CD14-positive monocyte (primary cell): ENCODE results near the gene WASHC2C. TPM values are rescaled to one million over a fixed set of nuclear protein-coding genes. Genes with fewer than 3 reads are reported as not detected.
A peak's percentile ranks its signal among the peaks of the same experiment; 100 is the strongest.
"Not testable (repeated sequence)": the region's sequence is repeated elsewhere in the genome, so short reads cannot be mapped to it uniquely, and the experiment has no call there.

Experiments
- DNase-seq, 3 donors: peaks; one replicate each; pipeline ENCODE4 v3.0.0-alpha.2; 2011 to 2022
- H2AFZ ChIP-seq: 2 replicates; pipeline ENCODE4 v1.6.0; 2012; ENCODE audit warnings: mild to moderate bottlenecking, low read depth, low read length, inconsistent platforms; ENCODE audit not compliant: insufficient read depth, poor library complexity, severe bottlenecking
- H3K27ac ChIP-seq, 2 donors: 1 replicate in 1 of 2; 2 replicates in 1 of 2; pipeline ENCODE4 v1.5.1; 2012 to 2013; ENCODE audit warnings: low read length in 2 of 2, control low read depth in 1 of 2, inconsistent platforms in 1 of 2, low read depth in 1 of 2, mild to moderate bottlenecking in 1 of 2
- H3K27me3 ChIP-seq, 2 donors: one replicate each; pipeline versions ENCODE4 v1.6.0 to v1.6.1; 2011 to 2013; ENCODE audit warnings: low read length in 2 of 2; ENCODE audit not compliant: control insufficient read depth in 2 of 2, insufficient read depth in 2 of 2
- H3K36me3 ChIP-seq, 2 donors: replicated peaks in 1 of 2; 1 replicate in 1 of 2; 2 replicates in 1 of 2; pipeline versions ENCODE4 v1.5.1 to v1.6.1; 2012 to 2013; ENCODE audit warnings: low read length in 2 of 2, control low read depth in 1 of 2, inconsistent platforms in 1 of 2, mild to moderate bottlenecking in 1 of 2; ENCODE audit not compliant: insufficient read depth in 2 of 2, control insufficient read depth in 1 of 2
- H3K4me1 ChIP-seq, 2 donors: 1 replicate in 1 of 2; 2 replicates in 1 of 2; pipeline versions ENCODE4 v1.5.1 to v1.6.1; 2012 to 2013; ENCODE audit warnings: low read length in 2 of 2, control low read depth in 1 of 2, inconsistent platforms in 1 of 2, mild to moderate bottlenecking in 1 of 2, moderate library complexity in 1 of 2; ENCODE audit not compliant: insufficient read depth in 2 of 2, control insufficient read depth in 1 of 2
- H3K4me2 ChIP-seq: replicated peaks from 2 replicates; pipeline ENCODE3; 2012; ENCODE audit warnings: low read length, moderate library complexity, mild to moderate bottlenecking; ENCODE audit not compliant: poor library complexity, severe bottlenecking; ENCODE audit errors: extremely low read depth
- H3K4me3 ChIP-seq, 3 experiments: fragments of 200-600 bp in 1 of 3; sonication (generic) in 1 of 3; replicated peaks in 1 of 3; 1 replicate in 2 of 3; 2 replicates in 1 of 3; pipeline ENCODE4 v1.5.1; 2011 to 2013; ENCODE audit warnings: low read length in 3 of 3, mild to moderate bottlenecking in 3 of 3, control low read depth in 2 of 3, low read depth in 2 of 3, inconsistent platforms in 1 of 3, moderate library complexity in 1 of 3
- H3K79me2 ChIP-seq: 2 replicates; pipeline ENCODE4 v1.6.0; 2012; ENCODE audit warnings: mild to moderate bottlenecking, control low read depth, inconsistent platforms, low read length, moderate library complexity; ENCODE audit not compliant: insufficient read depth
- H3K9ac ChIP-seq: 2 replicates; pipeline ENCODE4 v1.6.0; 2017; ENCODE audit warnings: low read length, mild to moderate bottlenecking; ENCODE audit not compliant: insufficient read depth, poor library complexity, severe bottlenecking
- H3K9me3 ChIP-seq, 2 donors: replicated peaks in 1 of 2; 1 replicate in 1 of 2; 2 replicates in 1 of 2; pipeline versions ENCODE4 v1.5.1 to v1.6.1; 2012 to 2013; ENCODE audit warnings: low read length in 2 of 2, control low read depth in 1 of 2; ENCODE audit not compliant: control insufficient read depth in 1 of 2, insufficient read depth in 1 of 2
- H4K20me1 ChIP-seq: 2 replicates; pipeline ENCODE4 v1.6.0; 2012; ENCODE audit warnings: mild to moderate bottlenecking, low read length, control low read depth, moderate library complexity; ENCODE audit not compliant: insufficient read depth
- H3K27ac Mint-ChIP-seq, 7 donors: one replicate each; pipeline ENCODE4 v1.8.0; 2020; ENCODE audit warnings: mild to moderate bottlenecking in 7 of 7, mixed read lengths in 7 of 7, moderate library complexity in 6 of 7, inconsistent platforms in 2 of 7
- H3K27me3 Mint-ChIP-seq, 3 donors: one replicate each; pipeline ENCODE4 v1.8.0; 2021 to 2022; ENCODE audit warnings: low read depth in 3 of 3, mild to moderate bottlenecking in 3 of 3, mixed read lengths in 3 of 3, moderate library complexity in 3 of 3, inconsistent platforms in 1 of 3
- H3K36me3 Mint-ChIP-seq, 2 donors: one replicate each; pipeline ENCODE4 v1.8.0; 2020; ENCODE audit warnings: mixed read lengths in 2 of 2, inconsistent platforms in 1 of 2, mild to moderate bottlenecking in 1 of 2
- H3K4me1 Mint-ChIP-seq: one replicate; pipeline ENCODE4 v1.8.0; 2020; ENCODE audit warnings: mild to moderate bottlenecking, mixed read lengths
- H3K4me3 Mint-ChIP-seq, 2 donors: one replicate each; pipeline ENCODE4 v1.8.0; 2020; ENCODE audit warnings: mild to moderate bottlenecking in 2 of 2, mixed read lengths in 2 of 2, moderate library complexity in 1 of 2
- H3K9me3 Mint-ChIP-seq, 7 donors: one replicate each; pipeline ENCODE4 v1.8.0; 2020 to 2022; ENCODE audit warnings: mixed read lengths in 7 of 7, mild to moderate bottlenecking in 6 of 7, moderate library complexity in 6 of 7, inconsistent platforms in 2 of 7
- WGBS: methylation state at CpG from one replicate; pipeline ENCODE4 v1.1.5; 2013; ENCODE audit warnings: missing lambda C conversion rate; ENCODE audit not compliant: insufficient coverage; 5-methylcytosine and 5-hydroxymethylcytosine counted together
- intact Hi-C, 2 donors: fragments of 100-400 bp; cut with micrococcal nuclease; formaldehyde crosslinking; loops; one replicate each; pipeline versions ENCODE4 v1.15.0 to v1.15.1; 2023
- polyA minus RNA-seq: library from RNA; depleted of rRNA, polyadenylated mRNA; stranded (reverse); fragments of >200 nt; gene quantifications from 2 replicates; pipeline ENCODE4 v1.2.3, GENCODE V29; 2012
- polyA plus RNA-seq, 3 donors: library from polyadenylated mRNA; depleted of rRNA in 1 of 3; unstranded in 2 of 3; stranded (reverse) in 1 of 3; fragments of 300-500 nt in 2 of 3; fragments of >200 nt in 1 of 3; fragmentation: Illumina TruSeq in 2 of 3; gene quantifications; 1 replicate in 2 of 3; 2 replicates in 1 of 3; pipeline ENCODE4 v1.2.3, GENCODE V29; 2012 to 2021
- total RNA-seq, 12 experiments: library from RNA in 1 of 12; stranded (reverse) in 1 of 12; fragments of 120-200 nt in 1 of 12; gene quantifications; one replicate each; pipeline ENCODE4 v1.2.4 and lab custom pipeline; 2013 to 2026; ENCODE audit warnings: mixed read lengths in 6 of 12, inconsistent platforms in 1 of 12

WASHC2C gene, protein sequence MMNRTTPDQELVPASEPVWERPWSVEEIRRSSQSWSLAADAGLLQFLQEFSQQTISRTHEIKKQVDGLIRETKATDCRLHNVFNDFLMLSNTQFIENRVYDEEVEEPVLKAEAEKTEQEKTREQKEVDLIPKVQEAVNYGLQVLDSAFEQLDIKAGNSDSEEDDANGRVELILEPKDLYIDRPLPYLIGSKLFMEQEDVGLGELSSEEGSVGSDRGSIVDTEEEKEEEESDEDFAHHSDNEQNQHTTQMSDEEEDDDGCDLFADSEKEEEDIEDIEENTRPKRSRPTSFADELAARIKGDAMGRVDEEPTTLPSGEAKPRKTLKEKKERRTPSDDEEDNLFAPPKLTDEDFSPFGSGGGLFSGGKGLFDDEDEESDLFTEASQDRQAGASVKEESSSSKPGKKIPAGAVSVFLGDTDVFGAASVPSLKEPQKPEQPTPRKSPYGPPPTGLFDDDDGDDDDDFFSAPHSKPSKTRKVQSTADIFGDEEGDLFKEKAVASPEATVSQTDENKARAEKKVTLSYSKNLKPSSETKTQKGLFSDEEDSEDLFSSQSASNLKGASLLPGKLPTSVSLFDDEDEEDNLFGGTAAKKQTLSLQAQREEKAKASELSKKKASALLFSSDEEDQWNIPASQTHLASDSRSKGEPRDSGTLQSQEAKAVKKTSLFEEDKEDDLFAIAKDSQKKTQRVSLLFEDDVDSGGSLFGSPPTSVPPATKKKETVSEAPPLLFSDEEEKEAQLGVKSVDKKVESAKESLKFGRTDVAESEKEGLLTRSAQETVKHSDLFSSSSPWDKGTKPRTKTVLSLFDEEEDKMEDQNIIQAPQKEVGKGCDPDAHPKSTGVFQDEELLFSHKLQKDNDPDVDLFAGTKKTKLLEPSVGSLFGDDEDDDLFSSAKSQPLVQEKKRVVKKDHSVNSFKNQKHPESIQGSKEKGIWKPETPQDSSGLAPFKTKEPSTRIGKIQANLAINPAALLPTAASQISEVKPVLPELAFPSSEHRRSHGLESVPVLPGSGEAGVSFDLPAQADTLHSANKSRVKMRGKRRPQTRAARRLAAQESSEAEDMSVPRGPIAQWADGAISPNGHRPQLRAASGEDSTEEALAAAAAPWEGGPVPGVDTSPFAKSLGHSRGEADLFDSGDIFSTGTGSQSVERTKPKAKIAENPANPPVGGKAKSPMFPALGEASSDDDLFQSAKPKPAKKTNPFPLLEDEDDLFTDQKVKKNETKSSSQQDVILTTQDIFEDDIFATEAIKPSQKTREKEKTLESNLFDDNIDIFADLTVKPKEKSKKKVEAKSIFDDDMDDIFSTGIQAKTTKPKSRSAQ (N-terminal part only)
- 72.2 TPM for total RNA-seq (2013)
- polyA plus RNA-seq: 10 to 100 TPM; 12.4 to 54.2 (median 23.1) TPM
- polyA minus RNA-seq: 19.3 and 31.8 TPM in 2 replicates
- total RNA-seq (lab: John Stamatoyannopoulos, UW): 33.3 to 158 (median 108) reads per million in 11 experiments

DNA sequence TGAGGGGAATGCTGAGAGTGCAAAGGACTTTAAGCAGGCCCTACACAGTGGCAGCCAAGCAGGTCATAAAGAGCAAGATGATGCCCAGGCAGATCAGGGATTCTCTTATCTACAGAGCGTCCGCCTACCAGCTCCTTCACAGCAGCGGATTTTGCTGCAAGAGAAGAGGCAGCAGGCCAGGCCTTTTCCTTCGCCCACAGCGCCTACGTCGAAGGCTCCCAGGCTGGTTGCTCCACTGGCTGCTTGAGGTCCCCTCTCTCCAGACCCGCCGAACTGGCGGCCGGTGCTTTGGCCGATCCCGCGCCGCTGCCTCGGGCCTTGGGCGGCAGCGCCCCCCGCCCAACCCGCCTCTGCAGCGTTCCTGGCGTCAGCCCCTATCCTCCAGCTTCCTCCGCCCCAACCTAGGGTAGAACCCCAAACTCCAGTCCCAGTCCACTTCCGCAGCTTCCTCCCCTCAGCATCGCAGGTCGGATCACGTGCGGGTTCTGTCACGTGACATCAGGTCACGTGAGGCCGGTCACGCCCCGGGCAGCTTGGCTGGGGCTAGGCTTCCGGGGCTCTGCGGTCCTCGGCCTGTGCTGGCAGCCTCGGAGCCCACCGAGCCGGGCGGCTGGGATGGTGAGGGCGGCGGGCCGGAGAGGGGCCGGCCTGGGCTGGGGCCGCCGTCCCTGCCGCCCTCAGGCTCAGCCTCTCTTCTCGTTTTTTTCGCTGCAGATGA is at the start of gene WASHC2C:
WASHC2C (plus strand) TSS at position 564 of the 718 bp plus-strand sequence; CDS start at position 616, 52 bp downstream.
- H3K27me3 ChIP-seq, H3K9me3 Mint-ChIP-seq, H3K9me3 ChIP-seq, H4K20me1 ChIP-seq, H3K36me3 ChIP-seq, H3K27me3 Mint-ChIP-seq: not testable (repeated sequence)
- DNase-seq: peak; percentile 63 to 87 (median 72)
- intact Hi-C loops: loop anchor here in 1 of 2 donors (10.0 kb wide), 1 partner anchor 262 kb away; no protein-coding TSS in a partner anchor
- under 1% methylated on average over 37 of the region's 49 CpGs for WGBS
- peak within 1 kb of the TSS; percentile 66 to 87 for H3K27ac ChIP-seq
- H3K4me3 ChIP-seq: peak within 1 kb of the TSS; percentile 40 to 74 (median 48)
- peak within 1 kb of the TSS; percentile 61 for H3K4me2 ChIP-seq
- H3K36me3 Mint-ChIP-seq: peaks cover 7 to 12% of the 10 kb centered on the region in 2 donors
- peaks cover 18% of the 10 kb centered on the region for H3K4me1 Mint-ChIP-seq
- peaks cover 12% of the 10 kb centered on the region for H3K79me2 ChIP-seq
- H3K9ac ChIP-seq: peak within 1 kb of the TSS; percentile 88
- H3K4me3 Mint-ChIP-seq: peak within 1 kb of the TSS; percentile 74 to 82
- peaks cover 7 to 17% of the 10 kb centered on the region in 2 donors for H3K4me1 ChIP-seq
- H2AFZ ChIP-seq: peak within 1 kb of the TSS; percentile 81
- peak within 1 kb of the TSS; percentile 80 to 88 (median 87) for H3K27ac Mint-ChIP-seq

DNA sequence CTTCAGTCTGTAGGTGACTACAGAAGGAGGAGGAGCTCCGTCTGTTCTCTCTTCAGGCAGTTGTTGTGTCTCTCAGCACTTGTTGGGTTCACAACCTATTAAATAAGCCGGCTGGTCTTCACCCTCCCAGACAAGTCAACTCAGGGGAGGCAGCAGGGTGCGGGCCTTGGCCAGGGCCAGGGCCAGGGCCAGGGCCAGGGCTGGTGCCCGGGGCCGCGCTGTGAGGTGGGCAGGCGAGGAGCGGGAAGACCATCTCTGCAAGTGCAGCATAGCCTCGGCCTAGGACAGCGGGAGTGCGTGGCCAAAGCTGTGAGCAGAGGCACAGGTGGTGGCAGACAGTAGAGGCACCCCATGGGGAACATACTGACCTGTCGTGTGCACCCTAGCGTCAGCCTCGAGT is 48.6 kb upstream of the WASHC2C start:
- 98% methylated on average over 10 of the region's 14 CpGs for WGBS
- H3K9me3 ChIP-seq, H3K27me3 Mint-ChIP-seq, H3K36me3 ChIP-seq, H2AFZ ChIP-seq, H3K4me3 Mint-ChIP-seq, H3K4me3 ChIP-seq, DNase-seq, H3K27ac Mint-ChIP-seq, H4K20me1 ChIP-seq, H3K4me1 ChIP-seq, H3K36me3 Mint-ChIP-seq, H3K4me2 ChIP-seq, H3K27ac ChIP-seq, H3K4me1 Mint-ChIP-seq, H3K9me3 Mint-ChIP-seq, H3K27me3 ChIP-seq, H3K79me2 ChIP-seq, H3K9ac ChIP-seq: not testable (repeated sequence)
- intact Hi-C loops: loop anchor here in 1 of 2 donors (10.0 kb wide), 1 partner anchor 214 kb away; no protein-coding TSS in a partner anchor

DNA sequence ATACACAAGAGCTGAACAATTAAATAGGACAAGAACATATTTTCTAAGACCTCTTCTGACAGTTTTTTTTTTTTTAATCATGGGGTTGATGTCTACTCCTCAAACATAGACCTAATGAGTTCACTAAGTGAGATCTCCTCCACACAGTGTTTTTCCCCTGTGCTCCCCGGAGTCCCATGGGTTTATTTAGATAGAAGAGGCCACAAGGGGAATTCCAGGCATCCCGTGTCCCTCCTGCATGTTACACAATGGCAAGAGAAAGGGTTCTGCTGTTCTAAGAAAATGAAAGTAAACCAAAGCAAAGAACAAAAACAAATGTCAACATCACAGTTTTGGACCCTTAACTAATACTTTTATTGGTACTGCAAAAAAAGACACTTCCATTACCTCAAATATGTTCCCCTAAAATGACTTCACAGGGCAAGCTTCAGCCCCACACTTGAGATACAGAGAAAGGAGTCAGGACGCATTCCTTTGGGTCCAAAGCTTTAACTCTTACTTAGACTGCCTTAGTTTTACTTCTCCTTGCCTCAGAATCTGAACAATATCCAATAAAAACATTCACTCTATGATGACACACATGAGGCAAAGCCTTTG is 16.8 kb upstream of the WASHC2C start:
- Mint-ChIP-seq H3K4me3 (peak overlapping the region in 1 of 2 donors; percentile 48), H3K4me1 (peaks cover 23% of the 10 kb centered on the region), H3K27ac (peak overlapping the region; percentile 66 to 82 (median 80)), H3K36me3 (peaks cover 8 to 14% of the 10 kb centered on the region in 2 donors)
- H3K27ac ChIP-seq: peak overlapping the region; percentile 50 to 82
- H3K27me3 Mint-ChIP-seq, H4K20me1 ChIP-seq, H2AFZ ChIP-seq, H3K4me3 ChIP-seq, H3K4me2 ChIP-seq, H3K9ac ChIP-seq, H3K79me2 ChIP-seq, H3K27me3 ChIP-seq, H3K9me3 Mint-ChIP-seq, intact Hi-C loops, H3K9me3 ChIP-seq, H3K36me3 ChIP-seq: not testable (repeated sequence)
- no CpG with 5 or more reads among the region's 3 CpGs for WGBS
- H3K4me1 ChIP-seq: peaks cover 10 to 16% of the 10 kb centered on the region in 2 donors
- DNase-seq: peak in 2 of 3 donors; percentile 15 to 16
